HG03469 (cell line): ENCODE data around the gene ZSCAN5B.

Experiments used
- ATAC-seq: cut with Tn5 transposase; IDR thresholded peaks from one replicate; pipeline ENCODE4 v1.9.1; 2021; ENCODE audit warnings: mild to moderate bottlenecking, moderate library complexity, moderate number of reproducible peaks; ENCODE audit not compliant: unreplicated experiment

The ZSCAN5B gene

GRCh38 chr19:56146904-56147303 lies 50.7 kb downstream of the ZSCAN5B start:
- no peak for ATAC-seq

- ATAC-seq: no peak
Observed at GRCh38 chr19:56145698-56146097, 51.9 kb downstream of the ZSCAN5B start.

GRCh38 chr19:56144831-56145230 lies 52.8 kb downstream of the ZSCAN5B start:
- ATAC-seq: no peak

- ATAC-seq: no peak
Observed at GRCh38 chr19:56144376-56144775, 53.2 kb downstream of the ZSCAN5B start.

GRCh38 chr19:56142897-56143434 lies 54.6 kb downstream of the ZSCAN5B start:
- no peak for ATAC-seq

GRCh38 chr19:56142087-56142787 lies 55.3 kb downstream of the ZSCAN5B start:
- no peak for ATAC-seq

- no peak for ATAC-seq
Observed at GRCh38 chr19:56141417-56141993, 56.1 kb downstream of the ZSCAN5B start.

- peak; percentile 77 for ATAC-seq
Observed at GRCh38 chr19:56140583-56141416, 56.8 kb downstream of the ZSCAN5B start, which contains the start of gene ZNF444. TSS of gene ZNF444 (plus strand) at chr19:56141287. CDS start at chr19:56146912, 5,625 bp downstream.

GRCh38 chr19:56139847-56140582 lies 57.6 kb downstream of the ZSCAN5B start:
- ATAC-seq: no peak
